Psoas muscle (tissue), 8 donors: ENCODE data around the gene GREB1. TPM values are rescaled to one million over a fixed set of nuclear protein-coding genes. Genes with fewer than 3 reads are reported as not detected.
A peak's percentile ranks its signal among the peaks of the same experiment; 100 is the strongest.

Experiments
- ATAC-seq, 4 donors: fragments of 200-7000 bp; cut with Tn5 transposase; one replicate each; pipeline ENCODE4 v1.9.1; 2020; ENCODE audit warnings: moderate library complexity in 3 of 4, mild to moderate bottlenecking in 2 of 4
- DNase-seq, 2 donors: peaks; one replicate each; pipeline ENCODE4 v3.0.0-alpha.2; 2020
- H3K27ac ChIP-seq: fragments of 200-600 bp; one replicate; pipeline ENCODE4 v1.8.0; 2022
- H3K27me3 ChIP-seq, 3 donors: fragments of 200-600 bp in 1 of 3; one replicate each; pipeline versions ENCODE4 v1.6.1 to v1.8.0; 2013 to 2022; ENCODE audit warnings: low read length in 2 of 3, mild to moderate bottlenecking in 2 of 3, moderate library complexity in 1 of 3; ENCODE audit not compliant: insufficient read depth in 3 of 3
- H3K36me3 ChIP-seq, 2 donors: fragments of 200-600 bp in 1 of 2; one replicate each; pipeline versions ENCODE4 v1.6.1 to v1.8.0; 2013 to 2022; ENCODE audit warnings: low read depth in 1 of 2, mild to moderate bottlenecking in 1 of 2, moderate library complexity in 1 of 2; ENCODE audit not compliant: insufficient read depth in 1 of 2
- H3K4me1 ChIP-seq: fragments of 200-600 bp; one replicate; pipeline ENCODE4 v1.8.0; 2022
- H3K4me3 ChIP-seq: fragments of 200-600 bp; one replicate; pipeline ENCODE4 v1.8.0; 2022; ENCODE audit warnings: mild to moderate bottlenecking
- H3K9me3 ChIP-seq: fragments of 200-600 bp; one replicate; pipeline ENCODE4 v1.8.0; 2022
- CTCF ChIP-seq: fragments of 200-600 bp; IDR thresholded peaks from one replicate; pipeline ENCODE4 v1.8.0; 2022; ENCODE audit warnings: antibody characterized with exemption
- WGBS, 3 donors: extraction: QIAGEN DNeasy Blood & Tissue Kit; methylation state at CpG; one replicate each; pipeline versions ENCODE4 v1.1.6 to v1.1.7; 2013; 5-methylcytosine and 5-hydroxymethylcytosine counted together
- intact Hi-C, 2 donors: fragments of 100-400 bp; cut with DNase I; formaldehyde crosslinking; loops; one replicate each; pipeline versions ENCODE4 v1.11.0 to v1.14.2; 2022
- polyA plus RNA-seq, 3 donors: library from polyadenylated mRNA; stranded (reverse); fragments of 200-250 nt; gene quantifications; one replicate each; pipeline ENCODE4 v1.2.3, GENCODE V29; 2013
- total RNA-seq, 4 donors: library from RNA; stranded (reverse); fragmentation: NEBNext Ultra II Directional in 2 of 4; extraction: Animal tissue kit (Norgen Biotek cat#: 25700) in 2 of 4; gene quantifications; one replicate each; pipeline versions ENCODE4 v1.2.1 to v1.2.4, GENCODE V29; 2021 to 2023
- donor health status: healthy with polysubstance abuse.
- donor health status: DM: no; HTN: no; CAD: no; lungs with moderate emphysema.
- donor health status: Bipolar disorder and iron deficiency.
- donor health status: healthy.
- donor health status: DM: yes; HTN: yes; CAD: no.
- donor health status: DM: no; HTN: no; CAD: no.
- donor health status: DM: no; HTN: no; CAD: no.
- donor health status: DM: yes; HTN: yes; CAD: no.

The GREB1 gene
- total and polyA plus RNA-seq, 7 donors, result 1.3 to 17.5 (median 3.2) TPM

DNA sequence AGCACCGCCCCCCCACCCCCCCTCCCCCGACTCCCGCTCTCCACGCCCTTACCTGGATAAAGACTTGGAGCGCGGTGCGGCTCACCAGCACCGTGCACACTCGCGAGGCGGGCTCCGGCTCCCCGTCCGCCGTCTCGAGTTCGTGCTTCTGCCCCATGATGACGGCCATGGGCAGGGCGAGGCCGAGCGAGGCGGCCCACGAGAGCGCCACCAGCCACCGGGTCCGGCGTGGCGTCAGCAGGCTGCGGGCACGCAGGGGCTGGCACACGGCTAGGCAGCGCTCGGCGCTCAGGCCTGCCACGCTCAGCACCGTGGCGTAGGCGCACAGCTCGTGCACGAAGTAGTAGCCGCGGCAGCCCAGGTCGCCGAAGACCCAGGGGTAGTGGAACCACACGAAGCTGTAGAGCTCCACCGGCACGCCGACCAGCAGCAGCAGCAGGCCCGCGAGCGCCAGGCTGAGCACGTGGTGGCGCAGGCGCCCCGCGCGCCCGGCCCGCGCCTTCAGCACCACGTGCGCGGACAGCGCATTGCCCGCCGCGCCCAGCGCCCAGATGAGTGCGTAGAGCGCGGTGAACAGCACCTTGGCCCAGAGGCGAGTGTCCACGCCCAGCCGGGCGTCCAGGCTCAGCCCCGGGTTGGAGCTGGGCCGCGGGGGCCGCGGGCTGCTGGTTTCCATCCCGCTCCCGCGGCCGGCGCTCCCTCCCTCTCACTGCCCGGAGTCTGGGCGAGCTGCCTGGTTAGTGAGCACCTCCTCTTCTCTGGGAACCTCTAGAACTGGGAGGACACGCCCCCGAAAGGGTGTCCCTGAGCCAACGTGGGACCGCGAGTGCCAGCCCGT is 135.8 kb downstream of the GREB1 start, which contains the start of gene NTSR2:
TSS of gene NTSR2 (minus strand) at position 742 of the 838 bp plus-strand sequence. CDS start at position 676, 66 bp downstream.
- Histone ChIP-seq H3K9me3 (no peaks in the 10 kb centered on the region), H3K36me3 (no peaks in the 10 kb centered on the region), H3K4me3 (peak within 1 kb of the TSS; percentile 47), H3K4me1 (peaks cover 4% of the 10 kb centered on the region), H3K27ac (no peak within 1 kb of the TSS), H3K27me3 (no peaks in the 10 kb centered on the region)
- no peak for TF ChIP-seq CTCF
- DNase-seq (peak; percentile 74 to 83), ATAC-seq (peak; percentile 98 to 100 (median 99))
- intact Hi-C loops, result no loop called here
- WGBS, 3 donors, result 14 to 23% (median 15%) methylated on average over 72 to 93 of the region's 93 CpGs

GRCh38 chr2:11672407-11672806 is 138.6 kb downstream of the GREB1 start:
- ATAC-seq (no peak), DNase-seq (no peak)
- no peaks in the 10 kb centered on the region for H3K27me3 ChIP-seq
- TF ChIP-seq CTCF, result no peak
- intact Hi-C loops, result no loop called here
- no peaks in the 10 kb centered on the region for H3K36me3 ChIP-seq
- peaks cover 15% of the 10 kb centered on the region for H3K4me1 ChIP-seq
- H3K4me3 ChIP-seq, result no peak overlapping the region
- no peak overlapping the region for H3K27ac ChIP-seq
- WGBS, 3 donors, result 69 to 73% (median 72%) methylated on average over 3 of the region's 3 CpGs
- H3K9me3 ChIP-seq, result no peaks in the 10 kb centered on the region

- H3K36me3 ChIP-seq, result no peaks in the 10 kb centered on the region
- DNase-seq, result no peak
- no peak for TF ChIP-seq CTCF
- peak overlapping the region; percentile 19 for H3K27ac ChIP-seq
- H3K4me3 ChIP-seq, result no peak overlapping the region
- H3K27me3 ChIP-seq, result no peaks in the 10 kb centered on the region
- intact Hi-C loops, result no loop called here
- peaks cover 33% of the 10 kb centered on the region for H3K4me1 ChIP-seq
- no peaks in the 10 kb centered on the region for H3K9me3 ChIP-seq
- WGBS, 3 donors, result 68 to 74% (median 74%) methylated on average over 10 of the region's 10 CpGs
- ATAC-seq, result no peak
Measured at GRCh38 chr2:11674983-11675382, 141.1 kb downstream of the GREB1 start.

DNA sequence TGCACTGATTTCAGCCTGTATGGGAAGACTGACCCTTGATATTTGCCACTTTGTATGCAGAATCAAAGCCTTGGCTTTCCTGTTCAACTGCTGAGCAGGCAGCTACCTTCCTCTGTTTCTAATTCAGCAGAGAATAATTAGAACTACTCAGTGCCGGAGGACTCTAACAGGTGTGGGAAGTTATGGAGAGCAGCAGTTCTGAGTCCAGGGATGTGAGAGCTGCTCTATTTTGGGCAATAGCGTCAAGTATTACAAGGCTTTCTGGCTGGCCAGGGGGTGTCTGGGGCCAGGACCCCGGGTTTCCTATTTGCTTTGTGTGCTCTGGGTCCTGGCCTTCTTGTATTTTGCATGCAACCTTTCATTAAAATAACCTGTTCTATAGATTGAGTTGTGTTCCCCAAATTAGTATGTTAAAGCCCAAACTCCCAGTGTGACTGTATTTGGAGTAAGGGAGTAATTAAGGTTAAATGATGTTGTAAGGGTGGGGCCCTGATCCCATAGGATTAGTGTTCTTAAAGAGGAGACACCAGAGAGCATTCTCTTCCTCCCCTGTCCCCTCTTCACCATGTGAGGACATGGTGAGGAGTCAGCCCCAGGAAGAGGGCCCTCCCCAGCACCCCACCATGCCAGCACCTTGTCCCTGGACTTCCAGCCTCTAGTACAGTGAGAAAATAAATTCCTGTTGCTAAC is 141.7 kb downstream of the GREB1 start:
- H3K27me3 ChIP-seq, result no peaks in the 10 kb centered on the region
- no peaks in the 10 kb centered on the region for H3K36me3 ChIP-seq
- no peak for TF ChIP-seq CTCF
- H3K4me3 ChIP-seq, result no peak overlapping the region
- DNase-seq (no peak), ATAC-seq (peak in 2 of 4 donors; percentile 57 to 60)
- intact Hi-C loops, result no loop called here
- peak overlapping the region; percentile 19 for H3K27ac ChIP-seq
- 17 to 20% (median 17%) methylated on average over 3 of the region's 3 CpGs for WGBS, 3 donors
- no peaks in the 10 kb centered on the region for H3K9me3 ChIP-seq
- H3K4me1 ChIP-seq, result peaks cover 34% of the 10 kb centered on the region
